Islet of Langerhans (tissue), 1 donor: ENCODE measurements around the gene PIP.
"Not testable (repeated sequence)": the region's sequence is repeated elsewhere in the genome, so short reads cannot be mapped to it uniquely, and the experiment has no call there.

Source experiments
- FAIRE-seq: peaks from one replicate; lab custom pipeline; 2011; peaks lifted over from hg19 to GRCh38; lab: Jason Lieb, UNC

The PIP gene

DNA sequence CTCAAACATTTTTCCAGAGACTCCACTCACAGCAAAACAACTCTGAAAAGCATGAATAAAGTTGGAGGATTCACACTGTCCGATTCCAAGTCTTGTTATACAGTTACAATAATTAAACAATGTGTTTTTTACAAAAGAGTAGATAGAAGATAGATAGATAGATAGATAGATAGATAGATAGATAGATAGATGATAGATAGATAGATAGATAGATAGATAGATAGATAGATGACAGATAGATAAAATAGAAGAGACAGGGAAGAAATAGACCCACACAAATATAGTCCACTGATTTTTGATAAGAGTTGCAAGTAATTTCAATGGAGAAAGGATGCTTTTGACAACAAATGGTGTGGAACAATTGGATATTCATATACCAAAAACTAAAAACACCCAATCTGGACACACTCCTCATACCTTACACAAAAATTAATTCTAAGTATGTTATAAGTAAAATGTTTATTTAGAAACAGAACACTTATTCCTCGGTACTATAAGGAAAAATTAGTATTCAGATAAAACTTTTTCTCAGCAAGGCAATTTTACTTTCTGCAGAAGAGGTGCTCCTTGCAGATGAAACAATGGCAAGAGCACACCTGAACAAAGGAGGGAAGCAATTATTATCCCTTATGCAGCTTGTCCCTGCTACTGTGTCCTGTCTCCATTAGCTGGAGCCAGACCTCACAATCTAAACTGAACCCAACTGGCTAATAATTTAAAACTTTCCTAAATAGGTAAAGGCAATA, 45.7 kb downstream of the PIP start:
- FAIRE-seq: no peak

DNA sequence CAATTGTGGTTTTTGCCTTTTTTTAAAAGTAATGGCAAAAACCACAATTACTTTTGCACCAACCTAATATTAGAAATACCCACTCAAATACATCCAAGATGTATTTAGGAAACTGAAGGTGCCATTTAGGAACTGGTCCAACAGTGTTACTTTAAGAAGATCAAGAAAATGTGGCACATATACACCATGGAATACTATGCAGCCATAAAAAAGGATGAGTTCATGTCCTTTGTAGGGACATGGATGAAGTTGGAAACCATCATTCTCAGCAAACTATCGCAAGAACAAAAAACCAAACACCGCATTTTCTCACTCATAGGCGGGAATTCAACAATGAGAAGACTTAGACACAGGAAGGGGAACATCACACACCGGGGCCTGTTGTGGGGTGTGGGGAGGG, 48.9 kb downstream of the PIP start:
- not testable (repeated sequence) for FAIRE-seq

DNA sequence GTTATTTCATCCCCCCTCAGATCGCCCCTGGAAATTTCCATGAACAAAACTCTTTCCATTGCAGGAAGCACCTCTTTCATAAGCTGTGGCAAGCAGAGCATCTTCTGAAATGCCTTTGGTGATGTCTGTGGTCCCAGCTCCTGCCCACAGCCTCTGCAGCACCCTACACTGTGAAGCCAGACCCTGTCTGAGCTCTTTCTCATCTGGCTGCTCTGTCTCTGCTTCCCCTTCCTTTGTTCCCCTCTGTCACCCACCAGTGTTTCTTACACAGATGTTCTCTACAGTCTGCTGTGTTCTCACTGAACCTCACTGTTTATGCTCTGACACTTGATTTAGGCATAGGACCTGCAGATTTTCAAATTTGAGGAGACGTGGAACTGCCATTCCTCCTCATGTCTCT, 49.5 kb downstream of the PIP start:
- FAIRE-seq: no peak

DNA sequence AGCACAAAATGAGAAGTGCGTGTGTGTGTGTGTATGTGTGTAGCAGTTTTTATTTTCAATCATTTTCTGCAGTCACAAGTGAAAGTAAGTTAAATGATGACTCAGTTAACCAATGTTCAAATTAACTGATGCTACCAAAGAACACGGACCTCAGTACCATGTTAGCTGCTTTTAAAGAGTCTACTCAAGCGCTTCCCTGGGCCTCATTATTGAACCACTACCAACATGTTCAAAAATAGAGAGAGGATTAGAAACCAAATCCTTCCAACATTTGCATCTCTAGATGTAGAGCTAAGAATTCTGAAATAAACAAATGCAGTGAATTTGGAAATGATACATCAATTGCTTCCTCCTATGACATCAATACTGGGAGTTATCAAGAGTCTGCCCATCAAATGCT, 51.1 kb downstream of the PIP start, which contains the start of gene TAS2R39:
Gene TAS2R39, plus strand, starts transcription at position 396 of the 400 bp plus-strand sequence. Its CDS starts 0 bp downstream, at position 396.
- no peak for FAIRE-seq

DNA sequence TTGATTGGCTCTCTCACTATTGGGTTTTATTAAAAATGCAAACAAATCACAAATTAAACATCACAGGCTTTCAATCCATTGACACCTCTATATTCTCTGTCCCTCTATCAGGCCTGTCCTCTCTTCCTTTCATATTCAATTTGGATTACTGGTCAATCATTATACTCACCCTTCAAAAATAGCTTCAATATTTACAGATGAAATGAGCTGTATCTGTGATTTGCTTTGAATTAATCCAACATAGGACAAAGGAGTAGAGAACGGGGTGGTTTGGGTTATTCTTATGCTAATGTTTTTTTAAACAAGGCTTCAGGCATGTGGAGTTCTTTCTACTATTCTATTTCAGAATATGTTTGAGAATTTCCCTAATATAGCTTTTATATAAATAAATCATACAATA, 53.7 kb downstream of the PIP start:
- no peak for FAIRE-seq

DNA sequence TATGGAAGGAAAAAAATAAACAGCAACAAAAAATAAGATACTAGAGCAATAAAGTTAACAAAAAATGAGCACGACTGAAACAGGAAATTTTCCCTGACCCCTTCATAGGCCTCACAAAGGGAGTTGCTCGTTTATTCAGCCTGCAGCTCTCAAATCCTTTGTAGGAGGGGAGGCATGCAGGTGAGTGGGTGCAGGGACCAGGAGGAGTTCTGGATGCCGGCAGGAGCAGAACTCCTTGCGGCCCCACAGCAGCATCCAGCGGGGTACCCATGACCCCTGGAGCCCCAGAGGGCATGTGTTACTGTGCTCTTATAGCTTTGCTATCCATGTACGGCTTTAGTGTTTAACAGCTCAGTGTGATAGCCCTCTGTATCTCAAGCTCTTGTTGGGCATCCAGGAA, 57.1 kb downstream of the PIP start:
- FAIRE-seq: no peak
